ENCODE measurements around the gene SAMD5. TPM values are rescaled to one million over a fixed set of nuclear protein-coding genes. Genes with fewer than 3 reads are reported as not detected.
A peak's percentile ranks its signal among the peaks of the same experiment; 100 is the strongest.

SAMD5 gene
- under 0.01 TPM in 1 of 2 replicates, not detected in the other for total RNA-seq (2014; rRNA removed; shearing (Covaris generic))

DNA sequence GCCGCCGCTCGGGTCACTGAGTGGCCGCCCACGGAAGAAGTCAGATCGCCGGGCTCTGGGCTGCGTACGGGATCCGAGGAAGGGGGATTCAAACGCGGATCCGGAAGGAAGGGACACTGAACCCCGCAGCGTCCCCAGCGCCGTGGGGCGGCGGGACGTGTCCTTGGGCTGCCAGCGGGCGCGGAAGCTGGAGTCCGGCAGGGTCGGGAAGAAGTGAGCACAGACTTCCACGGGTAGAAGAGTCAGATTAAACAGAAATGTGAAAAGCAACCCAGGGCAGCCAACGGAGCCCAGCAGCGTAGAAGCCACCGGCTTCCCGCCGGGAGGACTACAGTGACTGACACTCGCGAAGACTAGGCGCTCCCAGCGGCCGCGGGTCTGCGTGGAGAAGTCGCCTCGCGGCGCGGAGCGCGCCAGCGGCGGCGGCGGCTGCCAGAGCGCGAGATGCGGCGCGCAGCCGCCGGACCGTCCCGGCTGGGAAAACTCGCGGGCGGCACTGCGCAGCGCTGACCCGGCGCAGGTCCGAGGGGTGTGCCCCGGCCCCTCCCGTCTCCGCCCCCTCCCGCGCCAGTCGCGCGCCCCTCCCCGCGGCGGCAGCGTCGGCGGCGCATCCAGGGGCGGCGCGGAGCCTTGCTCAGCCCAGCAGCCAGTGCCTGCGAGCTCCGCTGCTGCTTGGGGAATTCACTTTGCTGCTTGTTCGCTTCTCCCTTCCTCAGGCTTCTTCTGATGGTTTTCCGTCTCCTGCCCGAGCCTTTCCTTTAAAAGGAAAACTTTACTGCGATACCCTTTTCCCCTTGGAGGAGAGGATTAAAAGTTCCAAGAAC, at the start of gene SAMD5:
Gene SAMD5, plus strand, starts transcription at position 649 of the 824 bp plus-strand sequence. CDS start 239 bp downstream, outside the sequence.
- in situ Hi-C loops (cut with HindIII; ENCODE audit: low sequenced_read_pairs), result no loop called here
- DNase-seq (ENCODE audit: low spot score), result no peak

DNA sequence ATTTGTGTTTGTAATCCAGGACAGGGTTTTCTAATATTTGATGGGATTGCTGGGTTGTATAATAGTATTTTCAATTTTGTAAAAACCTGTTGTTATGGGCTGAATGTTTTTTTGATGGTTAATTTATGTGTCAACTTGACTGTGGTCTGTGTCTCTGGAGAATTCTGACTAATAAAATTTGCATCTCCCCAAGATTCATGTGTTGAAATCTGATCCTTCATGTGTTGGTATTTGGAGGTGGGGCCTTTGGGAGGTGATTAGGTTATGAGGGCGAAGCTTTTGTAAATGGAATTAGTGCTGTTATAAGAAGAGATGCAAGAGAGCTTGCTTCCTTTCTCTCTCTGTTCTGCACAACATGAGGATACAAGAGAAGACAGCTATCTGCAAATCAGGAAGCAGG, 48.7 kb upstream of the SAMD5 start:
- no peak for DNase-seq (ENCODE audit: low spot score)
- in situ Hi-C loops (cut with HindIII; ENCODE audit: low sequenced_read_pairs), result no loop called here

DNA sequence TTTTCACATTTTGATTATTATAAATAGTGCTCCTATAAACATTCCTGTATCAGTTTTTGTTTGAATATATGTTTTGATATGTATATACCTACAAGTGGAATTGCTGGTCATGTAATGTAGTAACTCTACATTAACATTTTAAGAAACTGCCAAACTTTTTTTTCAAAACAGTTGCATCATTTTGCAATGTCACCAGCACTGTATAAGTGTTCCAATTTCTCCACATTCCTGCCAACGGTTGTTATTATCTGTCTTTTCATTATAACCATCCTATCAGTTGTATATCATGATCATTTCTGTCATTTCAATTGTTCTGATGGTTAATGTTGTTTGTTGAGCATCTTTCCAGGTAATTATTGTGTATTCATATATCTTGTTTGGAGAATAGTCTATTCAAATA, 44.8 kb upstream of the SAMD5 start:
- DNase-seq (ENCODE audit: low spot score), result no peak

DNA sequence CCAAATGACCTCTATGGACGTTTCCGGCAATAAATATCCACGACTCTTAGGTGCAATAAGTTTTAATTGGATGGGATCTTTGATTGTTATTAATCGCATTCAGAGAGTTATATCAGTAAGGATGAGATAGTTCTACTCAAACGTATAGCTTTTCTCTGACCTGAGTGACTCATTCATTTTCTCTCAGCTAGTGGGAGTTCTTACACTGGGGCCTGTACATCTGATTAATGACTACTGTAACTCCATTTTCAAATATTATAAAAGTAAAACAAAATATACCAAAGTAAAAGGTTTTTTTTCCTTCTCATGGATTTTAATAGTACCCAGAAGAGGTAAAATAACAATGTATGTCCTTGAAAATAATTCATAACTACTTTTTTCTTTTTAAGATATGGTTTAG, 41.1 kb upstream of the SAMD5 start:
- no peak for DNase-seq (ENCODE audit: low spot score)
- in situ Hi-C loops (cut with HindIII; ENCODE audit: low sequenced_read_pairs), result no loop called here

More for the DNA sequence above, 44.8 kb upstream of the SAMD5 start:
- in situ Hi-C loops (cut with HindIII; ENCODE audit: low sequenced_read_pairs), result no loop called here

DNA sequence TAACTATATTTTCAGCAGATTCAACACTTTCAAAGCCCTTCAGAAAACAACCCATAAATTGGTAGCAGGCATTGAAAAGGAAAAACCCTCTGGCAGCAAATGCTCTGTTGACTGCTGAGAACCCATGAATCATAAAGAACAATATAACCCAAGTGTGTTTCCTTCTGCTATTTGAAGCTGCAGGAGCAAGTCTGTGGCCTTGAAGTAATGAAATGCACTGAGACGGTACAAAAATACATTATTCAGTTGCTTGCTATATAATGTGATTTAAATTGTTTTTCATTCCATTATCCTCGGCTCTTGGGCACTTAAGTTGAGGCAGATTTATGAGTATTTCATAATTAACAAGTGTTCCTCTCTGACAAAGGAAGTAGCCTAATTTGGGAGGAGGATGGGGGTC, 40.6 kb upstream of the SAMD5 start:
- no peak for DNase-seq (ENCODE audit: low spot score)
- in situ Hi-C loops (cut with HindIII; ENCODE audit: low sequenced_read_pairs), result no loop called here

DNA sequence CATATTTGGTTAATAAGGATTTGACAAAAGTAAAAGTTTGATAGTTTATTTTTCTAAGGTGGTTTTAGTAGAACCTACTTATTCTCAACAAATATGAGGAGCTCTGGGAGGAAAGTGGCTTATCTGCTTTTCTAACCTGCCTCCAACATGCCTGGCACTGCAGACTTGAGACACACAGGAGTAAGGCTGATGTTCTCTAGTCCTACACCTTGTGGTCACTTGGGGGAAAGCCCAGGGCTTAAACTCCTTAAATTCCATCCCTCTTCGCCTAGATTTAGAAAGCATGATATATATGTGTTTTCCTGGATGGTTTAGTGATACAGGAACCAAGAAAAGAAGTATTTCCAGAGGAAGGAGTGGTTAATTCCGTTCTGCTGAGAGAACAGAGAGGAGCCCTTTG, 39.9 kb upstream of the SAMD5 start:
- DNase-seq (ENCODE audit: low spot score), result no peak
- in situ Hi-C loops (cut with HindIII; ENCODE audit: low sequenced_read_pairs), result no loop called here

DNA sequence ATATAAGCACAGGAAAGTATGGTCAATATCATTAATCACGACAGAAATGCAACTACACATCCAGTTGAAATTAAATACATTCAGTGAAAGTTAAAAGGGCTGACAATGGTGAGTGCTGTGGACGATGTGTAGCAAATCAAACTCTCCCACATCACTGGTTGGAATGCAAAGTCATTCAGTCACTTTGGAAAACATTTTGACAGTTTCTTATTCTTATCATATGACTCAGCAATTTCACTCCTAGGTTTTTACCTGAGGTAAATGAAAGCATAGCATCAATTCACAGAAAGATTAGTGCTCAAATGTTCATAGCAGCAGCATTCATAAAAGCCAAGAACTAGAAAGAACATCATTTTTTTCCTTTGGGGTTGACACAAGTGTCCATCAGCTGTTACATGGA, 28.6 kb upstream of the SAMD5 start:
- DNase-seq (ENCODE audit: low spot score), result no peak
- in situ Hi-C loops (cut with HindIII; ENCODE audit: low sequenced_read_pairs), result no loop called here

DNA sequence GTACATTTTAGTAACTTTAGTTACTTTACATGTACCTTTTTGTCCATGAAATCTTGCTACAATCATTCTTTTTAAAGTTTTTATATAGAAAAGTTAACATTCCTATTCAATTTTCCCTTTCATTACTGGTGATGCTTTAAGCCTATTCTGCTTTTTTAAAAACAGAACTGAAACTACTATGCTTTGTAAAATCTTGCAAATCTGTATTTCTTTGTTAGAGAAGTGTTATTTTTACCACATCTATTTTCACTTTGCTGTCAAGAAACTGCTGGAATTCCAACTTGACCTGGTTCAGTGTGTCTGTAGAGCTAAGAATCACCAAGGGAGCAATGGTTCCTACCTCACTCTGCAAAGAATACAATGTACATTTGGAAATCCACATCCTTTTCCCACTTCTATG, 21.8 kb upstream of the SAMD5 start:
- in situ Hi-C loops (cut with HindIII; ENCODE audit: low sequenced_read_pairs), result no loop called here

DNA sequence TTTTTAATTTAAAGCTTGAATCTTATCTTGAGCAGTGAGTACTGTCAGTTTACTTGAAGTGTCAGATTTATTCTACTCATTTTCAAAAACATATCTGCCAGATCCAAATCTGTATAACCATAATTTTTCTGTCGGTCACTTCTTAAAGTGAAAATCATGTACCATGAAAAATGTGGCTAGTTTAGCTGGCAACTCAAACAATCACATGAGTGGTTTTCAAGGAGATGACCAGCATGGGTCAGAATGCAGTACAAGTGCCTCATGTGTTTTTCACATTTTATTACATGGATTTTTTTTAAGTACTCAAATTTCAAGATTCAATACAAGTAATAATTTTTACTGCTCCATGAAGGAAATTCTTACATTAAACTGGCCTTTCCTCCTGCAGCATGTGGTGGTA, 11.0 kb upstream of the SAMD5 start:
- in situ Hi-C loops (cut with HindIII; ENCODE audit: low sequenced_read_pairs), result no loop called here
- no peak for DNase-seq (ENCODE audit: low spot score)

More for the DNA sequence above, 21.8 kb upstream of the SAMD5 start:
- no peak for DNase-seq (ENCODE audit: low spot score)

DNA sequence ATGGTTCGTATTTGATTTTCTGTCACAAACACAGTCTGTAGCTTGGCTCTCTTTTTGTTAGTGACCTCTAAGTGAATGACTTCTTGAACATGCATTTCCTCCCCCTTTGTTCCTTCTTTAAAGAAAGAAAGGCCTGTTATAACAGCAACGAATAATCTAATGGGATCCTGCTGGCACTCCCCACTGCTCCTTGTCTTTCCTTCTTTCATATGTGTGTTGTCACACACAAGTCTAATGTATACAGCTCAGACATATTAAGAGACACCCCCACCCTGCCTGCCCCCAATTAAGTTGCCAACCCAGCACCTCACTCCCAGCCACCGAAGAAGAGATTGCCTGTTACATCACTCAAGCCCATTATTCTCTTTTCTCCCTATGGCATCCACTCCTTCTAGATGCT, 4.9 kb upstream of the SAMD5 start:
- in situ Hi-C loops (cut with HindIII; ENCODE audit: low sequenced_read_pairs), result no loop called here
- DNase-seq (ENCODE audit: low spot score), result no peak

DNA sequence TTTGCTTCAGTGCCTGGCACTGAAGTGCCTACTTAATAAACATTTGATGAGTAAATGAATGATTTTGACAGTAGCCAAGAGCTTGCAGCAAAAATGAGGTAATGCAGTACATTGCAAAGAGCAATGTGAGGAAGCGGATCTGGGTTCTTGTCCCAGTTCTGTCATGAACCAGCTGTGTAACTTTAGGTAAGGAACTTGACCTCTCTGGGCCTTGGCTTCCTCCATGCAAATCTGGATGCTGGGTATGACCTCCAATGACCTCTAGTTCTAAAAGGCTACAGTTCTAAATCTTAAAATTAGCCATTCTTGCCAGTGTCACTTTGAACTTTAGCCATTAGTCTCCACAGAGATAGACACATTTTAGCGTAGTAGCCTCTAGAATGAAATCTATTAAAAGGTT, 3.6 kb upstream of the SAMD5 start:
- no peak for DNase-seq (ENCODE audit: low spot score)
- in situ Hi-C loops (cut with HindIII; ENCODE audit: low sequenced_read_pairs), result no loop called here

DNA sequence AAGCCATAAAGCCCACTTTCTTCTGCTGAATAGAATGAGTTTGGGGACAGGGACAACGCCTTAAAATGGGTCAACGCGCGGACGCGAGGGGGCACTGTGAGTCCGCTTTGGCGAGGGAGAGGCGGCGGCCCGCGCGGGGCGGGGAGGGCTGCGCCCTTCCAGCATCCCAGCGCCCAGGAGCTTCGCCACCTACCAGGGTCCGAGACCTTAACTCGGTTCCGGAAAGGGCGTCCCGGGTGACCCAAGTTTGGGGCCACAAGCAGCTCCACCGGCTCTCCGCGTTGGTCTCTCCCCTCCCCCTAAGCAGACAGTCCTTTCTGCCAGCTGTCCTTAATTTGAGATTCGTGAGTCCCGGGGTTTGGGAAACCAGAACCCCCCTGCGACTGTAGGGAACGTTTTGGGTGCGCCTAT, 1.8 kb upstream of the SAMD5 start:
- in situ Hi-C loops (cut with HindIII; ENCODE audit: low sequenced_read_pairs), result no loop called here
- DNase-seq (ENCODE audit: low spot score), result peak; percentile 25

DNA sequence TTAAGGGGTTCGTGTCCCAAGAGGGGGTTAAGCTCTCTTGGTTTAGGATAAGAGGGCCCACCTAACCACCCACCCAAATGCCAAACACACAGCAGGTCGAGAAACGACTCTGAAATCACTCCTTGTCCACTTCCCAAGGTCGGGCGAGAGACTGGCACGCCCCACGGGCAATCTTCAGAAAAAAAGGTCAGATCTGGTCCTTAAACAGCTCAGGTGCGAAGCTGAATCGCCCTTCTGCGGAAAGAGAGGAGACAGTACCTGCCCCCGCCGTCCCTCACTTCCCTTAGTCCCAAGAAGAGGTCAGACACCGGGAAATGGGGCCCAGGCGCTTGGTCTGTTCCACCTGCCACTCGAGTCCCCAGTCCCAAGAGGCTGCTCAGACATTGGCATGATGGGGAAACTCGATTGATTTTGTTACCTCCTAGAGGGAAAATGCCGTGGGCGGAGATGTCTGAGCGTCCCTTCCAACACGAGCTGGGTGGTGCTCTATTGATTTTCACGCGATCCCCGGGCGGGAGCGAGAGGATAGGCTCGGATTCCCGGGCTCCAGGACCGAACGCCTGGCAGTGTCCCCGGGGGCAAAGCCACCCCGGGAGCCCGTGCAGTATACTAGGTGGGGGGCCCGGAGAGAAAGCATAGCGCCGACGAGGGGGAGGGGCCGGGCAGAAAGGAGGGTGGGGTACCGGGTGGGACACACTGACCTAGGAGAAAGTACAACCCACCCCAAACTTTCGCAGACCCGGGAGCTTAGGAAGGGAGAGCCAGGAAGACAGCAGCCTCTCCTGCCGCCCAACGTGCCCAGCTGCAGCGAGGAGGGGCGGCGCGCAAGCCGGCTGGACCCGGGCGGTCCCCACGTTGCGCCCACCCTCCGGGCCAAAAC, 1.1 kb upstream of the SAMD5 start:
- no peak for DNase-seq (ENCODE audit: low spot score)
- in situ Hi-C loops (cut with HindIII; ENCODE audit: low sequenced_read_pairs), result no loop called here

DNA sequence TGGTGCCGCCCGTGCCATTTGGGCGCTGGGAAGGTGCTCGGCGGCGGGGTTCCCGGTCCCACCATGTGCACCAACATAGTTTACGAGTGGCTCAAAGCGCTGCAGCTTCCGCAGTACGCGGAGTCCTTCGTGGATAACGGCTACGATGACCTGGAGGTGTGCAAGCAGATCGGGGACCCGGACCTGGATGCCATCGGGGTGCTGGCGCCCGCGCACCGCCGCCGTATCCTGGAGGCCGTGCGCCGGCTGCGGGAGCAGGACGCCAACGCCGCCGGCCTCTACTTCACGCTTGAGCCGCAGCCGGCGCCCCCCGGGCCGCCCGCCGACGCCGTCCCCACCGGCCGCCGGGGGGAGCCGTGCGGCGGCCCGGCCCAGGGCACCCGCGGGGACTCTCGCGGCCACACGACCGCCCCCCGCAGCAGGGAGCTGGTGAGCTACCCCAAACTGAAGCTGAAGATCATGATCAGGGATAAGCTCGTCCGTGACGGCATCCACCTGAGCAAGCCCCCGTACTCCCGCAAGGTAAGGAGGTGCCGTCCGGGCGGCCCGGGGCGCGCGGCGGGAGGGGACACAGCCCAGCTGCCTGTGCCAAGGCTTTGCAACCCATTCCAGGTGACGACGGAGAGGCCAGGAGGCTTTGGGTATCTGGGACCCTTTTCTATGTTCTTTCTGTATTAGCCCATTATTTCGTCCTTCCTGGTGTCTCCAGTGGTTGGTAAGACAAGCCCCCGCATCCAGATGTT, 547 bp downstream of the SAMD5 start:
- DNase-seq (ENCODE audit: low spot score), result no peak
- in situ Hi-C loops (cut with HindIII; ENCODE audit: low sequenced_read_pairs), result no loop called here

DNA sequence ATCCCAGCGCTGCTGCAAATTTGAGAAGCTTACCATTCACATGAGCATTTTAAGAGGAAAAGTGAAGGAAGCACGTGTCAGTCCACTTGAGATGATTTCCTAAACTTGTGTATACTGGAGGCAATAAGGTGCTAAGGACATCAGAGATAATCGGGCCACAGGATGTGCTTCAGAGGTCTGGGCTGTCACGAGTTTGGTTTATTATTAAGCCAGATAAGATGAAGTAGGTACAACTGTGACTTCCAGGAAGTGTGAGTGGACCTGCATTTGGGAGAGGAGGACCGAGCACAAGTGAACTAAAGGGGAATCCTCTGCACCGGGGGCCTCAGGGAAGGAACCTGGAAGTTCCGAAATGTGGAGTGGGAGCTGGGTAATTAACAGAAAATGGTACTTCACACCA, 1.4 kb downstream of the SAMD5 start:
- in situ Hi-C loops (cut with HindIII; ENCODE audit: low sequenced_read_pairs), result no loop called here
- no peak for DNase-seq (ENCODE audit: low spot score)

DNA sequence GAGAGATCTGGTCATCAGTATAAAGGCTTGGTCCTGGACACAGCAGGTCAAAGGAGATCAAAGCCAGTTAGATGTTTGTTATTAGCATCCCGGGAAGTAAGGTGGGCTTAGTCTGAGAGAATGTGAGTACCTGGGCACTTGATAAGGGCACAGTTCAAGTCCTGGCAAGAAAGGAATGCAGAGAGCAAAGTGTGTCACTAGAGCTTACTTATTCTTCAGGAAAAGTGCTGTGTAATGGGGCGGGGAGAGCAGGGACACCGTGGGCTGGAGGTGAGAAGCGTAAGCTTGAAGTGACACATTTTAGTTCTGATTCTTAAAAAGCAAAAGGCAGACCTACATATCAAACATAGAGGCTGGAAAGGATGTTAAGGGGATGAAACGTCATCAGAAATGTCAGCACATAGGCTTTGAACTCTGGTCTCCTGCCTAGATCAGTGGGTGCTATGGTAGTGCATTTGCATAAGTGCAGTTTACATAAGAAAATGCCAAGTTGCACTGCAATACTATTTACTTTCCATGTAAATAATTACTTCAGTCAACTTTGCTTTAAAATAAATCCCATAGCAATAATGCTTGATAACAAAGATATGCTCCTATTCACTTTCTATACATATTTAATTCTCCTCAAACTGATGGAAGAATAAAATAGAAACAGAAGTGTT, 2.6 kb downstream of the SAMD5 start:
- no peak for DNase-seq (ENCODE audit: low spot score)
- in situ Hi-C loops (cut with HindIII; ENCODE audit: low sequenced_read_pairs), result no loop called here

DNA sequence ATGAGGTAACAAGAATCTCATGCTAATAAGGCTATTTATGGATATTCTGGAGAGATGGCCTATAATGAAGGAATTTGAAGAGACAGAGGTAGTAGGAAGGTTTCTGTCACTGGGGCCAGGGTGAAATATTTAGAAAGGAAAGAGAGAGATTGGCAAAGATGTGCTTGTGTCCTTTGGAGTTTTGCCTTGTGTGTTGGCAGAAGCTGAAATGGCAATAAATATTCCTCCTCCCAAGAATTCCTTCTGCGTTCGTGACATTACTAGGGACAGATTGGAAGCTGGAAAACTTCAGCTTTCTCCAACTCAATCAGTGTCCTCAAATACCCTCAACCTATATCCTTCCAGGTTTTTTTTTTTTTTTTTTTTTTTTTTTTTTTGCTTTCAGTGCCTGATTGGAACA, 6.3 kb downstream of the SAMD5 start:
- in situ Hi-C loops (cut with HindIII; ENCODE audit: low sequenced_read_pairs), result no loop called here

DNA sequence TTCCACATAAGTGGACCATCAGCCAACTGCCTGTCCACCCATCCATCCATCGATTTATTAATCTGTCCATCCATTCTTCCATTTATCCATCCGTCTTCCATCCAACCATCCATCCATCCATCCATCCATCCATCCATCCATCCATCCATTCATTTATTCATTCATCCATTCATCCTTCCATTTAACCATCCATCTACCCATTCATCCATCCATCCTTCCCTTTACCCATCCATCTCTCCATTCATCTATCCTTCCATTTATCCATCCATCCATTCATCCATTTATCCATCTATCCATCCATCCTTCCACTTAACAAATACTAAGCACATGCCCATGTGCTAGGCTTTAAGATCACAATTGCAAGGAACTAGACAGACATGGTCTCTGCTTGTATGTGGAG, 6.8 kb downstream of the SAMD5 start:
- no peak for DNase-seq (ENCODE audit: low spot score)
- in situ Hi-C loops (cut with HindIII; ENCODE audit: low sequenced_read_pairs), result no loop called here

More for the DNA sequence above, 6.3 kb downstream of the SAMD5 start:
- DNase-seq (ENCODE audit: low spot score), result no peak

DNA sequence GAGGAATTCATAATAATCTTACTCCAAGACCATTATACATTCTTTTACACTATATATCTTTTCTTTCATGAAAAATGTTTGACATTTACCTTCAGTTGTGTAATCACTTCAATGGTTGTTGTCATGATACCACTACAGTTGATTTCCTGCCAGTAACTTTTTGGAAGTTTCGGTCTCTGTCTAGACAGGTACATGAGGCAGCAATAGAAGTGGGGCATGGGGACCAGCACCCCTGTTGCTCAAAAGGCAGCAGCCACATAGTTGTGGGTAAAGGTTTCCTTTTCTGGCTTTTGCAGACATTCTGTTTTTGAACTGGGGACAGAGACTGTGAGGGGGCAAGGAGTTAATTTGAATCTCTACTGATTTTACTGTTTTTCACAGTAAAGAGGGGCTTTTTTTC, 14.1 kb downstream of the SAMD5 start:
- in situ Hi-C loops (cut with HindIII; ENCODE audit: low sequenced_read_pairs), result no loop called here
- DNase-seq (ENCODE audit: low spot score), result no peak

All from G401 (cell line).